Activated CD4-positive, alpha-beta T cell treated with anti-CD3 and anti-CD28 coated beads for 24 hours (primary cell): ENCODE measurements around the gene MX1.

Experiments
- DNase-seq, 2 donors: peaks; one replicate each; pipeline ENCODE4 v3.0.0-alpha.2; 2020; ENCODE audit warnings: low read depth in 2 of 2

MX1 gene

DNA sequence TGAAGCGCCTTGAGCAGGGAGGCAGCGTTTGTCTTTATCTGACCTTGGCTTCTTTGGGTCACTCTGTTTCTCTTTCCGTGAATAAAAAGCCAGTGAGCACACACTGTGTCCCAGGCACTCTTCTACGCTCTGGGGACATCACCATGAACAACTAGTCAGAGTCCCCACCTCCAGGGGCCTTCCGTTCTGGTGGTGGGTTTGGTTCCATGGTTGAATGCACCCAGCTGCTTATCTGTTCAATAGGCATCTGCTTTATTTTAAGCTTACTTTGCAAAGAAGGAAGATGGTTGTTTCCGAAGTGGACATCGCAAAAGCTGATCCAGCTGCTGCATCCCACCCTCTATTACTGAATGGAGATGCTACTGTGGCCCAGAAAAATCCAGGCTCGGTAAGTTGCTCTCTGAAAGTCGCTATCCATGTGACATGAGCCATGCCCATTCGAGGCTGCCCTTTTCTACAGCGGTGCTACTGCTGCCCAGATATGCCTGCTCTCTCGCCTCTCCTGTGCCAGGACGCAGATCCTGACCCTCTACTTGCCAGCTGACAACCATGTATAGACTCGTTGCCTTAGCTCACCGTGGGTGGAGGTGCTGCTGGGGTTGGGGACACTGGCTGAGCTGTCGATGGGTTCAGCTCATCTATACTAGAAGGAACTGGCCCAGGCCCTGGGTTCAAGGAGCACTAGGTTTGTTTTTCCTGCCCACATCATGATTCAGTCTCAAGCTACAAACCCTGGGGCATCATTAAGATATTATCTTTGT lies 5.9 kb downstream of the MX1 start:
- no peak for DNase-seq

DNA sequence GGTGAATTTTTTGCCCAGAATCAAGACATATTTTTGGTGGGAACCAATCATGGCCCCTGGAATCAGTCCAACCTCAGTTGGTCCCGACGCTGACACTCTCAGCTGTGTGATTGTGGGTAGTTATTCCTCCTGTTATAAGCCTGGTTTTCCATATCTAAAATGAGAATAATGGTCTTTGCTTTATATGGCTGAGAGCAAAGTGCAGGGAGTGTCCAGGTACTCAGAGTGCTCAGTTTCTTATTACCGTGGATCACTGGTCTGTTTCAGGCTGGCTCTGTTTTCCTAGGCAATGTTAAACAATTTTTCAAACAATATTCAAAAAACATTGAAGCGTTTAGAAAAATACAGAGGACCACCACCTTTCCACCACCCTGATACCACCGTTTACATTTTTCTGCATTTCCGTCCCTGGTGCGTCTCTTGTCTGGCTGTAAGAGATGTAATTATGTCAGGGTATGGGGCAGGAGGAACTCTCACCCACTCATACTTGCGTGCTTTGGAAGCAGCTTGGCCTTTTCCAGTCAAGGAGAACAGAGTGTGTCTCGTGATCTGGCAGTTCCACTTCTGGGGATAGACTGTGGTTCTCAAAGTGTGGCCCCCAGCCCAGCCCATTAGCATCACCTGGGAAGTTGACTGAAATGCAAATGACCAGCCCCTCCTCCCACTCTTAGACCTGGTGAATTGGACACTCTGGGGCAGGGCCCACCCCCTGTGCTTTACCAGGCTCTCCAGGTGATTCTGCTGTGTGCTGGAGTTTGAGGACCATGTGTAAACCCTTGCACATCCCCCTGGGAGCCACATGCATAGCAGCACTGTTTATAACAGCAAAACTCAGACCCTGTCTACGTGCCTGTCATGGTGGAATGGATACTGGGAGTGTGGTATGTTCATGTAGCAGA lies 6.8 kb downstream of the MX1 start:
- DNase-seq: no peak

DNA sequence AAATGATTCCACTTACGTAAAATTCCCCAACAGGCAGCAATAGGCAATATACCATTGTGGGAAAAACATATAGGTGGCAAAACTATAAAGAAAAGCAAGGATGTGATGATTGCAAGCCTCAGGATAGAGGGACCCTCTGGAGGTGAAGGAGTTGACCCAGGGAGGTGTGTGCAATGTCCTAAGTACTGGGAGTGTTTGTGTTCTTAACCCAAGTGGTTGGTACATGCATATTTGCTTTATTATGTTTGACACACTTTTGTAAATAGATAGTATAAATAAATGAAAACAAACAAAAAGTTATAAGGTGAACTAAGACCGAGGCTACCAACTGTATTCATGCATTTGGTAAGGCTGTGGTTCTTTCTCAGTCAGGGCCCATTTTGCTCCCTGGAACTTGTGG lies 7.5 kb downstream of the MX1 start:
- no peak for DNase-seq

DNA sequence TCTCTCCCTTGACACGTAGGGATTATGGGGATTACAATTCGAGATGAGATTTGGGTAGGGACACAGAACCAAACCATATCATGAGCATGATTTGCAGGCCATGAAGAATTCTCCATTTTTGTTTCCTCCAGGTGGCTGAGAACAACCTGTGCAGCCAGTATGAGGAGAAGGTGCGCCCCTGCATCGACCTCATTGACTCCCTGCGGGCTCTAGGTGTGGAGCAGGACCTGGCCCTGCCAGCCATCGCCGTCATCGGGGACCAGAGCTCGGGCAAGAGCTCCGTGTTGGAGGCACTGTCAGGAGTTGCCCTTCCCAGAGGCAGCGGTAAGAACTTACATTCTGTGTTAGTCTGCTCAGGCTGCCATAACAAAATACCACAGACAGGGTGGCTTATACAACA lies 9.7 kb downstream of the MX1 start:
- DNase-seq: no peak

DNA sequence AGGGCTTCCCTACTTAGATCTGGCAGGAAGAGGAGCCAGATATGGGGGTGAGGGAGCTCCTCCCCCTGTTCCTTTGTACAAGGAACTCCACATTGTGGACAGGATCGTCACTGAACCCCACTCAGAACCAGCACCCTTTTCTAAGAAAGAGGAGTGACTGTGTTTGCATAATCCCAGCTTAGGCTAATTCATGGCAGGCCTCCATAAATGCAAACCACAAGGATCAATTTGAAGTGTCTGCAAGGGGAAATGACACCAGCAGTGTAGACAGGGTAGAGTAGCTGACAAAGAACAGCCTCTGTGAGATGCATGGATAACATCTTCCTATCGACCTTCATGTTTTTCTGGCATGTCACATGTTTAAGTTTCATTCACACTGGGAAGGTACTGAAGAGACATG lies 11.7 kb downstream of the MX1 start:
- no peak for DNase-seq

DNA sequence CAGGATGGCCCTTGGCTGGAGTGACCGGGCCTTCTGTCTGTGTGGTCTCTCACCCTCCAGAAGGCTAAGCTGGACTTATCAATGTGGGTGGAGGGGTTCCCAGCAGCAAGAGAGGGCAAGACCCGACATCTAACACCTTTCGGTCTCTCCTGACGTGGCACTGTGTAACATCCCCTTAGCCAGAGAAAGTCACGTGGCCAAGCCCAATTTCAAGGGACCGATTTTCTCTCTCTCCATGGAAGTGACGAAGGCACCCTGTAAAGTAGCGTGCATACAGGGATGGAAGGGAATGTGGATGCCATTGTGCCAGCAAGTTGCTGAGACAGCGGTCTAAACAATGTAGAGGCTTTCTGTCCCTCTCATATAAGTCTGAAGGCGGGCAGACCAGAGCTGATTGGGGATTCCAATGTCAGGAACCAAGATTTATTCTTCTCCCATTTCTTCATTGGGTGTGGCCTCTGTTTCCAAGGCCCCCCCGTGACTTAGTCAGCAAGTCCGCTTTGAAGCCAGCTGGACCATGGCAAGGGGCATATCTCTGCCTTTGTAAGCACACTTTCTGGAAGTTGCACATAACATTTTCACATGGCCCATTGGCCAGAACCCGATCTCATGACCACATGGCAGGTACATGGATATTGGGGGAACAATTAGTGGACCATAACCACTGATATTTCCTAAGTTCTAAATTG lies 12.5 kb downstream of the MX1 start:
- no peak for DNase-seq

DNA sequence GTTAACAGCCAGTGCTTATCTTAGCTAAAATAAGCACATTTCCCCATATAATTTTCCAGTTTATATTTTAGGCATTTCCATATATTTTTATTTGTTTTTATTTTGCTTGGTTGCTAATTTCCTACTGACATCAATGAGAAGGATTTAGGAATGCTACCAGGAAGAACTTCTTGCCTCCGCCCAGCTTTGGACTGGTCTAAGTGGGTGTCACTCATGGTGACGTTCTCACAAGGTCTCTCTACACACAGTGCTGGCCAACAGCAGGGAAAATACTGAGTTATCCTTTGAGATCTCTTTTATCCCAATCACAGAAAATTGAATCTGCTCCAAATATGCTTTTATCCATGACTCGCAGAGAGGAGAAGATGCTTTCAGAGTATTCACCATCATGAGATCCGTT lies 13.2 kb downstream of the MX1 start:
- no peak for DNase-seq

DNA sequence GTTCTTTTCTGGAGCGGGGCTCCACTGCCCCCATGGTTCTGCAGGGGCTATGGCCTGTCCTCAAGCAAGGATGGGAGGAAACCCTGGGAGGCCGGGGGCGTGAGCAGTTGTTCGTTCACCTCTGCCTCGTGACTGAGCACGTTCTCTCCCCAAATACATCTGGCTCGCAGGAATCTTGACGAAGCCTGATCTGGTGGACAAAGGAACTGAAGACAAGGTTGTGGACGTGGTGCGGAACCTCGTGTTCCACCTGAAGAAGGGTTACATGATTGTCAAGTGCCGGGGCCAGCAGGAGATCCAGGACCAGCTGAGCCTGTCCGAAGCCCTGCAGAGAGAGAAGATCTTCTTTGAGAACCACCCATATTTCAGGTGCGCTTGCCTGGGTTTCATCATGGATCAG lies 15.5 kb downstream of the MX1 start:
- no peak for DNase-seq

DNA sequence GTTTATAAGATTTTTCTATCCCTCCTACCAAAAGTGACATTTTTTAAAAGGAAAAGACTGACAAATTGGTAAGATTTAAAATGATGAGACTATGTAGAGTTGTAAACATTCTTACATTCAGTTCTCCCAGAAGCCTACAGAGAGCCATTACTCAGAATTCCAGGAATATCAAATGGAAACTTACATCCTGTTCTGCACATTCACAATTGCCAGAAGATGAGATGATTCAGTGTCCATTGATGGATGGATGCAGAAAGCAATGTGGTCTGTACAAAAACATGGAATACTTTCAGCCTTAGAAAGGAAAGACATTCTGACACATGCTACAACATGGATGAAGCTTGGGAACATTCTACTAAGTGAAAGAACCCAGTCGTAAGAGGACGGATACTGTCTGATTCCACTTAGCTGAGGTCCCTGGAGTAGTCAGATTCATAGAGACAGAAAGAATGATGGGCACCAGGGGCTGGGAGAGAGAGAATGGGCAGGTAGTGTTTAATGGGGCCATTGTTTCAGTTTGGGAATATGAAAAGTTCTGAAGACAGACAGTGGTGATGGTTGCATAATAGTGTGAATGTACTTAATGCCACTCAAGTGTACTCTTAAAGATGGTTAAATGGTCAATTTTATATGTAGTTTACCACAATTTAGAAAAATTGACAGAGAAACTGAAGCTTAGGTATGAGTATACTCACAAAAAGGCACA lies 16.6 kb downstream of the MX1 start:
- DNase-seq: no peak

DNA sequence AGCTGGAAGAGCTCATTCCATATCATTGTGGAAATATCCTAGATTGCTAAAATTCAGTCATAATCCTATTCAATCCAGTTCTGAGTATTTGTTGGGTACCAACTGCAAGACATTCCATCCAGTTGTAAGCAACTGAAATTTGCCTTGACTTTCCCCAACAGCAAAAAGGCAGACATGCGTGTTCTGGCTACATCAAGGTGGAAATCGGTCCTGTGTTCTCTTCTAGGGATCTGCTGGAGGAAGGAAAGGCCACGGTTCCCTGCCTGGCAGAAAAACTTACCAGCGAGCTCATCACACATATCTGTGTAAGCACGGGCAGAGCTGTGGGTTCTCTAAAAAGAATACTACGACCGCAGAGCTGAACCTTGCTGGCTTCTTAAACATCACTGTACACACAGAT lies 17.5 kb downstream of the MX1 start:
- no peak for DNase-seq

DNA sequence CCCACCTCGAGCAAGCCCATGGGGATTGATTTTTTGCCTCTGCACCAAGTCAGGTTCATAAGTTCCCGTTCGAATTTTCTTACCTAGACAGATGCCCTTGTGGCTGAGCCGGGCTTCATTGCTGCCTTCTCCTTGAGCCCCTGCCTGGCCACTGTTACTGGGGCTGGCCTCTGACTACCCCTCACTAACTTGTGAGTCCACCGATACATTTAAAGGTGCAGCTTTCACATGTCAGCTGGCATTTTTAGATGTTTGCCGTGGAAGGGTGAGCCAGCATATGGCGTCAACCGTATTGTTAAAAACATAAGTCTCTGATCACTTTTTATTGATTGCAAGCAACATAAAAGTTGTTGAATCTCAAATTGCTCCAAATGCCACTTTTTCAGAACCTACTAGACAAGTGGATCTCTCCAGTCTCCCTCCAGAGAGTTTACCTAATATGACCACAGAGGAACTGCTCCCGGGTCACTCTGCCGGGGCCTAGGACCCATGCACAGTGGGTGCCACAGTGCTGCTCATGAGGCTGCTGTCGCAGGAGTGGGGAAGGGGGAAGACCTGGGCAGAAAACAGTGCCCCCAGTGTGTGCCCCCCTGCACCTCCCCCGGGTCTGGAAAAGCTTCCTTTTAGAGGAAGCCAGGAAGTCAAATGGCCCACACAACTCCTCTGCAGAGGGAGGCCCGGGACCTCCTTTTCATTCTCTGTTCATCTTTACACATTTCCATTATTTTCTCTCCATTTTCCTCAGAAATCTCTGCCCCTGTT lies 18.8 kb downstream of the MX1 start:
- DNase-seq: no peak

DNA sequence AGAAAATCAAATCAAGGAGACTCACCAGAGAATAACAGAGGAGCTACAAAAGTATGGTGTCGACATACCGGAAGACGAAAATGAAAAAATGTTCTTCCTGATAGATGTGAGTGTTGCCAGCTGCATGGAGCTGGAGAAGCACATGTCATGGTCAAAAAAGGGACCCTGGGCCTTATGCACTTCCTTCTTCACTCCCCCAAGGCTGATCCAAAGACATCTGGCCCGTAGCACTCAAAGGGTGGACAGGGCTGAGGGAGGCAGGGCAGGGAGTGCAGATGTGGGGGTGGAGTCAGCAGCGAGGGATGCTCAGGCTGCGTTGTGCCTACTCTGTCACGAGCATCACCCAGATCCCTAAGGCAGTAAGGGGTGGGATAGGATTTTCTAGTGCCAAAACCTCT lies 19.4 kb downstream of the MX1 start:
- DNase-seq: no peak

DNA sequence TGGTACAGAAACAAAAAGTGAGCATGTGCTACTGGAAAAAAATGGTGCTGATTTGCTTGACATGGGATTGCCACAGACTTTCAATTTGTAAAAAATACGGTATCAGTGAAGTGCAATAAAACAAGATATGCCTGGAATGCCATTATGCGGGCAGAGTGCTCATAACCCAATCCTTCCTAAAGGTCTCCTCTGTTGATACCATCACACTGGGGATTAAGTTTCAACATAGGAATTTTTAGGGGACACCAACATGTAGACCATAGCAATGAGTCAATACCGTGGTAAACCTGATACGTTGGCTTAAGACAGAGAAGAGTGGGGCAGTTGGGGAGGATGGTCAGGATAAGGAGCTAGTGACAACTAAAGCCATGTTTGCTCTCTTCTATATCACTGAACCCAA lies 20.5 kb downstream of the MX1 start:
- no peak for DNase-seq

DNA sequence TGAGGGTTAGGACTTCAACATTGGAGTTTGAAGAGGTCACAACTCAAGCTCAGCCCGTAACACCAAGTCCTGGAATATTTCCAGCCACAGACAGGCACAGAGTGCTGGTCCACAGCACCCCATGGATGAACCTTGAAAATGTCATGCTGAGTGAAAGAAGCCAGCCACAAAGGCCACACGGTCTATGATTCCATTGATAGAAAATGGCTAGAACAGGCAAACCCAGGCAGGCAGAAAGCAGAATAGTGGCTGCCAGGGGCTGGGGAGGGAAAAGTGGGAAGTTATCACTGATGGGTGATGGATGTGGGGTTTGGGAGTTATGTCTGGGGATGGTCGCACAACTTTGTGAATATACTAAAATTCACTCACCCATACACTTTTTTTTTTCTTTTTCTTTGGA lies 21.3 kb downstream of the MX1 start:
- DNase-seq: no peak

DNA sequence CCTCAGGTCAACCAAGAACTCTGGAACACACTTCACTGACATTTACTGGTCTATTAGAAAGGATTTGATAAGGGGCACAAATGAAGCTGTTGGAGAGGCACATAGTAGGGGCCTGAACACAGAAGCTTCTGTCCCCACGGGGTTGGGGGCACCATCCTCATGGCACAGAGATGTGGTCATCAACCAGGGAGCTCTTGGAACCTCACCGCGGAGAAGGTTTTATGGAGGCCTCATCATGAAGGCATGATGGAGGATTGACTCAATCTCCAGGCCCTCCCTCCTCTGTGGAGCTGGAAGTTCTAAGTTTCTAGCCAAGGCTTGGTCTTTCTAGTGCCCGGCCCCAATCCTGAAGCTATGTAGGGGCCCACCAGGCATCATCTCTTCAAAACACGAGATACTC lies 23.6 kb downstream of the MX1 start:
- DNase-seq: no peak

DNA sequence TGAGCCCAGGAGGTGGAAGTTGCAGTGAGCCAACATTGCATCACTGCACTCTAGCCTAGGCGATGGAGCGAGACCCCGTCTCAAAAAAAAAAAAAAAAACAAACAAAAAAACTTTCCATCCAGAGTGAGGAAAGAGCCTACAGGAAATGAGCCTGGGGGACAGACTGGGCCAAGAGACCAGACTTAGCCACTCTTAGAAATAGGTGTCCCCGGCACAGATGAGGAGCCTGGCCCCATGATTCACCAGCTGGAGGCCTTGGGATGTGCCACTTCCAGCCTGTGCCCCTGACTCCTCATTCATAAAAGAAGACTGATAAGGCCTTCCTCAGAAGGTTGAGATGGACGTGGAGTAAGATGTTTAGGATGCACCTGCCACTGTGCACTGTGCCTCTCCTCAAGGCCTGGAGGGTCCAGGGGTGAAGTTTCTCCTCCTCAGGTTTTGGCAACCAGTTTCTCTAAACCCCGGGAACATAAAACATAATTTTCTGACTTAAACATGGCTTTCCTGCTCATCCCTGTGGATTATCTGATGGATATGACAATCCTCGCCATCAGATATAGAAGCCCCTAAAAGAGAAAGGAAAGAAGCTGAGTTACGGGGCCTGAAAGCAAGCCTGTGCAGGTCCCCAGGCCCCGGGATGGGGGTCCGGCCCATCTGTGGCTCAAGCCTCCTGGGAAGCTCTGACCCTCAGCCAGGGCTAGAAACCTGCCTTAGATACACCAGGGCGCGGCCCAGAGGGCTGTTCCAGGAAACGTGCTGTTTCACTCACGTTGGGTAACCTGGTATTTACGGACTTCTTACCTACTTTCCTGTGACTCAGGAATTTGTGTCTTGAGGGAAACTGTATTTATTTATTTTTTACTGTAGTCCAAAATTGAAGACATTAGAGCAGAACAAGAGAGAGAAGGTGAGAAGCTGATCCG lies 26.0 kb downstream of the MX1 start:
- no peak for DNase-seq

DNA sequence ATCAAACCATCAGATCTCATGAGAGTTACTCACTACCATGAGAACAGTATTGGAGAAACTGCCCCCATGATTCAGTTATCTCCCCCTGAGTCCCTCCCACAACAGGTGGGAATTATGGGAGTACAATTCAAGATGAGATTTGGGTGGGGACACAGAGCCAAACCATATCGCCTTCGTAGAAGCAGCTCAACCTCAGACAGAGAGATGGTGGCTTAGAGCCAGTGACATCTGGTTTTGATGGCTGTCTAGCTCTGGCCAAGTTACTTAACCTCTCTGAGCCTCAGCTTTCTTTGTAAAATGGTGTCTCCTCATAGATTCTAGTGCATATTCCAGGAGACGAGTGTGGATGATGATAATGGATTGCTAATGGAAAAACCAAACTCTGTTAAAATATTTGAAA lies 27.2 kb downstream of the MX1 start:
- DNase-seq: no peak

DNA sequence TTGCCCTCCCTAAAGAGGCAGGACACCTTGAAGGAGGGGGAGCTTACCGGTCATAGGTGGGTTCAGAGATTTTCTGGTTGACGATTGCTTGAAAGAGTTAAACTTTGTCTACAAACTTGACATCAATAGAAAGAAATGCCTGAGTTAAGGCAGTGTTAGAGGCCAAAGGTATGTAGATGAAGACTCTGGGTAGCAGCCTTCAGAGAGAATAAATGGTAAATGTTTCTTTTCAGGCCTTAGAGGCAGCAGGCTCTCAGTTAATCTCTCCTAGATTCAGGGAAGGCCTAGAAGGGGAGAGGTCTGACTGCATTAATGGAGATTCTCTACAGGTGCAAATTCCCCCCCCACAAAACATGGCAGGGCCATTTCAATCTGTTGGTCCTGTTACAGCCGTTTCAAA lies 27.7 kb downstream of the MX1 start:
- DNase-seq: no peak

DNA sequence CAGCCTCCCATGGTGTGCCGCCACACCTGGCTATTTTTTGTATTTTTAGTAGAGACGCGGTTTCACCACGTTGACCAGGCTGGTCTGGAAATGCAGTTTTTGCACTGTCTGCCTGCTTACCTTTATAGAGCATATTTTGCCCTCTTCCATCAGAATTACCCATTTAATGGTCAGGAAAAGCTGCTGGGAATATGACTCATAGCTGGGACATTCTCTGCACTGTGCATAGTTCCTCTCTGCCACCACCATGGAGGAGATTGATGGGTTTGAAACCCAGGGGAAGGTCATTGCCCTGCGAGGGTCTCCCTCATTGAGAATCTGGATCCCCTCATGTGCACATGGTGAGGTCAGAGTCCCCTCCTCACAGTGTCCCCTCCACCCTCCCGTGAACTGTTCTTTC lies 32.1 kb downstream of the MX1 start:
- DNase-seq: no peak

DNA sequence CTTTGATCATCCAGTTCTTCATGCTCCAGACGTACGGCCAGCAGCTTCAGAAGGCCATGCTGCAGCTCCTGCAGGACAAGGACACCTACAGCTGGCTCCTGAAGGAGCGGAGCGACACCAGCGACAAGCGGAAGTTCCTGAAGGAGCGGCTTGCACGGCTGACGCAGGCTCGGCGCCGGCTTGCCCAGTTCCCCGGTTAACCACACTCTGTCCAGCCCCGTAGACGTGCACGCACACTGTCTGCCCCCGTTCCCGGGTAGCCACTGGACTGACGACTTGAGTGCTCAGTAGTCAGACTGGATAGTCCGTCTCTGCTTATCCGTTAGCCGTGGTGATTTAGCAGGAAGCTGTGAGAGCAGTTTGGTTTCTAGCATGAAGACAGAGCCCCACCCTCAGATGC lies 32.5 kb downstream of the MX1 start:
- DNase-seq: no peak
